Activated CD8-positive, alpha-beta memory T cell treated with anti-CD3 and anti-CD28 coated beads for 36 hours (primary cell): Measurements from ENCODE around the gene SLC6A18. TPM values are rescaled to one million over a fixed set of nuclear protein-coding genes. Genes with fewer than 3 reads are reported as not detected.

Source experiments
- CTCF ChIA-PET: fragments of 350-600 bp; sonication (Branson Sonifier 250); formaldehyde crosslinking; loops from one replicate; lab custom pipeline; 2021; ENCODE audit warnings: antibody characterized with exemption; lab: Charles Lee
- POLR2A ChIA-PET: fragments of 350-600 bp; sonication (Branson Sonifier 250); formaldehyde crosslinking; loops from one replicate; lab custom pipeline; 2021; ENCODE audit warnings: antibody characterized with exemption; lab: Charles Lee
- total RNA-seq, 2 experiments: library from RNA; stranded (reverse); gene quantifications; one replicate each; pipeline ENCODE4 v1.2.3, GENCODE V29; 2021

Gene SLC6A18
- total RNA-seq, 2 experiments from 2014 or later: not detected

- ChIA-PET POLR2A (no interaction called here), CTCF (no interaction called here)
These were observed 20.9 kb downstream of the SLC6A18 start for GRCh38 chr5:1245905-1246576.

GRCh38 chr5:1246711-1247431, 21.7 kb downstream of the SLC6A18 start:
- ChIA-PET POLR2A (no interaction called here), CTCF (no interaction called here)

DNA sequence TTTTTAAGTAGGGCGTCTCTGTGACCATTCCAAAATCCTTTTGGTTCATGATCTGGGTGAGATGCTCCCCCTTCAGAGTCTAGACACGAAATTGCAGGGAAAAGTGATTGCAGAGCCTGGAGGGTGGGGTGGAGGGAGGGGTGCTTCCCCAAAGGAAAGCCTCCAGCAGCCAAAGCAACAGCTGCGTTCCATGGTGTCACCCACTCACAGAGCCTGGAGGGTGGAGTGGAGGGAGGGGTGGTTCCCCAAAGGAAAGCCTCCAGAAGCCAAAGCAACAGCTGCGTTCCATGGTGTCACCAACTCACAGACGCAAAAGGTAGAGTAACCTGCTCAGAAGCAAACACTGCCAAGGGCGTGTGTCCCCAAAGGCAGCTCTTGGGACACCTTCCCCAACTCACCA, 22.6 kb downstream of the SLC6A18 start:
- POLR2A ChIA-PET: no interaction called here
- CTCF ChIA-PET: no interaction called here

GRCh38 chr5:1249366-1250280, 24.4 kb downstream of the SLC6A18 start:
- POLR2A ChIA-PET: no interaction called here
- CTCF ChIA-PET: no interaction called here

- POLR2A ChIA-PET: no interaction called here
- CTCF ChIA-PET: no interaction called here
These were observed 26.7 kb downstream of the SLC6A18 start for GRCh38 chr5:1251678-1252580.

DNA sequence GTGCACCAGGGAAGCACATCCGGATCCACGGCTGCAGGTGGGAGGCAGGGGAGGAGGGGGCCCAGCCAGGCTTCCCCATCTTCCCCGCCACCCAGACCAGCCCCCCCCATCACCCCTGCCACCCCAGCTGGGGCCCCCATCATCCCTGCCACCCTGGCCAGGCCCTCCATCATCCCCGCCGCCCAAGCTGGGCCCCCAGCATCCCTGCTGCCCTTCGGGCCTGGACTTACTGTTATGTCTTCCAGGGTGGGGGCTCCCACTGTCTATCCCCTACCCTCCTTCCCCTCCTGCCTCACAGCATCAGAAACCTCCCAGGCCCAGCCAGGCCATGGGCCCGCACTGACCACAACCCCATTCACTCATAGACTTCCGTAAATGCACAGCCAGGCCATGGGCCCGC, 27.5 kb downstream of the SLC6A18 start:
- POLR2A ChIA-PET: no interaction called here
- CTCF ChIA-PET: no interaction called here

DNA sequence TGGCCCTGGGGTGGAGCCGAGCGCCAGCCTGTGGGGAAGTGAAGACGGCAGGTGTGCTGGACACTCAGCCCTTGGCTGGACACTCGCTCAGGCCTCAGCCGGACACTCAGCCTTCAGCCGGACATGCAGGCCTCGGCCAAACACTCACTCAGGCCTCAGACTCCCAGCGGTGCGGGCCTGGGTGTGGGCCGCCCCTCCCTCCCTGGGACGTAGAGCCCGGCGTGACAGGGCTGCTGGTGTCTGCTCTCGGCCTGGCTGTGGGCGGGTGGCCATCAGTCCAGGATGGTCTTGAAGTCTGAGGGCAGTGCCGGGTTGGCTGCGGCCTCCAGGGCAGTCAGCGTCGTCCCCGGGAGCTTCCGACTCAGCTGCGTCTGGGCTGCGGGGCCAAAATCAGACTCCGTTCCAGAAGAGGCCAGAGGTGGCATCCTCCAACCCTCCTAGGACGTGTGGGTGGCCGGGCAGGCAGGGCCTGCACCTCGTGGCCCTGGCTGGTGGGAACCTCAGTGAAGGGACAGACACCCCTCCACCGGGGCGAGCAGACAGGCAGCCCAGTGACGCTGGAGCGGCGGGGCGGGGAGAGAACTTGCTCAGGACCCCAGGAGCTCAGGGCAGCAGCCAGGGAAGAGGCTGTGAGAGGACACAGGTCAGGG, 28.4 kb downstream of the SLC6A18 start:
- CTCF ChIA-PET: no interaction called here
- POLR2A ChIA-PET: no interaction called here

DNA sequence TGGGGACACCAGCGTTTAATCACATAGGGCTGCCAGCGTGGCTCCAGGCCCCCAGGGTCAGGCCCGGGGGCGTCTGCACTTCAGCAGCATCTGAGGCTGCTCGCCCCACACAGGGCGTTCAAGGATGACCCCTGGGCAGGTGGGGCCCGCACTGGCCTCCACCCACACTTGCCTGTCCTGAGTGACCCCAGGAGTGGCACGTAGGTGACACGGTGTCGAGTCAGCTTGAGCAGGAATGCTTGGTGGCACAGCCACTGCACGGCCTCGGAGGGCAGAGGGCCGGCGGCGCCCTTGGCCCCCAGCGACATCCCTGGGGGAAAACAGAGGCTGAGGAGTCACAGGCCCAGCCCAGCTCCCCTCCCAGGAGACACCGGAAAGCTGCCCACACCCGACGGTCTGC, 29.0 kb downstream of the SLC6A18 start:
- ChIA-PET CTCF (no interaction called here), POLR2A (no interaction called here)

- CTCF ChIA-PET: no interaction called here
- POLR2A ChIA-PET: no interaction called here
These were observed 29.9 kb downstream of the SLC6A18 start for GRCh38 chr5:1255081-1255561.

GRCh38 chr5:1256776-1257175, 31.6 kb downstream of the SLC6A18 start:
- POLR2A ChIA-PET: no interaction called here
- CTCF ChIA-PET: no interaction called here

DNA sequence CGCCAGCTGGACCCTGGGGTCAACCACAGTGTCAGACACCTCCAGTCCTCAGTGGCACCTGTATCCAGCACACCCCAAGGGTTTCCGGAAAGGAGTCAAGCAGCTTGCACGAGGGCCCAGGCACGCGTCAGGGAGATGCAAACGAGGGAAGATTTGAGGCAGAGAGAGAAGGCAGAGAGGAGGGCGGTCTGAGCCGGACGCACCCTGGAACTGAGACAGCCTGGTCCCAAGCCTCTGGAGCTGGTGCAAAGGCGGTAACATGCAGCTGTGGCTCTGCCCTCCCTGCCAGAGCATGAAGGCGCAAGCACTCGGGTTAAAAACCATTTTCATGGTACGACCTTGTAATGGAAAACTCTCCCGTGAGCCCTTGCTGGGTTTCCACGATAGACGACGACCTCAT, 32.2 kb downstream of the SLC6A18 start:
- CTCF ChIA-PET: no interaction called here
- POLR2A ChIA-PET: no interaction called here

DNA sequence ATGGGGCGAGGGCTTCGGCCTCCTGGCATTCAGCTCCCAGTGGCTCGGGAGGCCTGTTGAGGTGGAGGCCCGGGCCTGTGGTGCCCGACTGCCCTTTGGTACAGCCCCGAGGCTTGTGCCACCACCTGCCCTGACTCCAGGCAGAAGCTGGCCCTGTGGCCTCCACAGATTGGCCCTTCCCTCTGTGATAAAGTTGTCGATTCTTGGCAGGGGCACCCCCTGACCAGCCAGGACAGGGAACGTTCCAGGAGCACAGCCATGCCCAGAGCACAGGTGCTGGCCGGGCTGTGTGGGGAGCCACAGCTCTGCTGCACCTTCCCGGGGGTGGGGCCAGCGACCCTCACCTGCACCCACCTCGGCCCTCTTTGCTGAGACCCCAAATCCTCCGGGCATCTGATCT, 32.7 kb downstream of the SLC6A18 start:
- ChIA-PET POLR2A (no interaction called here), CTCF (no interaction called here)

DNA sequence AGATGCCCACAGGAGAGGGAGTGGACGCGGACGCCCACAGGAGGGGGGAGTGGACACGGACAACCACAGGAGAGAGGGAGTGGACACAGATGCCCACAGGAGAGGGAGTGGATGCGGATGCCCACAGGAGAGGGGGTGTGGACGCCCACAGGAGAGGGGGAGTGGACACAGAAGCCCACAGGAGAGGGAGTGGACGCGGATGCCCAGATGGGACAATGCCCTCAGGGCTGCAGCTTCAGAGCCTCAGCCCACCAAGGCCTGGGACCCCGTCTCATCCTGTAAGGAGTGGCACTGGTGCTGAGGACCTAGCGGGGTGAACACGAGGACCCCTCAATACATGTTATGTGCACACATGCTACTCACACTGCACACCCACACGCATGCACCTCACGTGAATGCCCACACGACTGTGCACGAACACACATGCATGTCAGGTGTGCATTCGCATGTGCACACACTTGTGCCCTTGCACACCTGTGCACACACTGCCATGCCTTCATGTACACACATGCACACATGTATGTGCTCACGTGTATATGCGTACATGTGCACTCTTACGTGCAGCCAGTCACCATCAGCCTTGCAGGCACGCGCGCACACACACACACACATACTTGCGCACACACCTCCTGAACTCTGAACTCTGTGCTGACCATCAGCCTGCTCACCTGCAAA, 34.8 kb downstream of the SLC6A18 start:
- CTCF ChIA-PET: no interaction called here

DNA sequence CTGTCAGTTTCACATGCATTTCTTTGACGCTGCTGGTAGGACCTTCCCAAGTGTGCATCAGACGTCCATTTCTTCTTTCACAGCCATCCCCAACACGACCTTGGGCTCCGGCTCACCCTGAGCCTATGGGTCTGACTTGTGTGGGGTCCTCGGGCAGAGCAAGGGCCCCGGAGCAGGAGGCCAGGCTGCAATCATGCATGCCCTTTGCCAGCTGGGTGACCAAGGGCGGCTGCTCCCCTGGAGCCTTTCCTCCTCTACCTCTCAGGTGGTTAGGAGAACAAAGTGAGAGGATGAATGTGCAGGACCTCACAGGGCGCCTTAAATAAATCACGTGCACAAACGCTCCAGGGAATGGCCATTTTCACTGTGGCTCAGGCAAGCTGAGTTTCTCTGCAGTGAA, 36.5 kb downstream of the SLC6A18 start:
- POLR2A ChIA-PET: interaction anchor here (0.6 kb wide), 1 partner anchor 44 kb away, joined by 4 read pairs; no protein-coding TSS in a partner anchor
- CTCF ChIA-PET: no interaction called here

More for the DNA sequence above, 34.8 kb downstream of the SLC6A18 start:
- POLR2A ChIA-PET: no interaction called here

GRCh38 chr5:1262381-1262780, 37.2 kb downstream of the SLC6A18 start:
- ChIA-PET POLR2A (interaction anchor here (0.6 kb wide), 1 partner anchor 43 kb away, joined by 4 read pairs; no protein-coding TSS in a partner anchor), CTCF (no interaction called here)

- ChIA-PET CTCF (no interaction called here), POLR2A (no interaction called here)
These were observed 39.0 kb downstream of the SLC6A18 start for GRCh38 chr5:1264211-1264610.

DNA sequence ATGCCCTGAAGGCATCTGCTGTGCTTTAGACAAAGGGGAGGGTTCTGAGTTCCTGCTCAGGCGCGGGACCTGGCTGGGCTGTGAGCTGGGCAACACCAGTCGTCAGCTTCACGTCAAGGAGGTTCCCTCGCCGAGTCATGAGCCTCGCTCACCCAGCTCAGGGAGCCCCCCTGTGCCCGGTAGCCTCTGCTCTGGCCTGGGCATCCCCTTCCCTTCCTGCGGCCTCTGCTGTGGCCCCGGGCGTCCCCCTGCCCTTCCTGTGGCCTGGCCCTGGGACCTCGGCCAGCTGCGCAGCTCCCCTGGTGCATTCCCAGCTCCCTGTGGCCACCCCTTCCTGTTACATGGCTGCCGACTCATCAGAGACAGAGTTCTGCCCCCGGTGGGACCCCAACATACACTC, 39.8 kb downstream of the SLC6A18 start:
- POLR2A ChIA-PET: no interaction called here
- CTCF ChIA-PET: no interaction called here
